IMR-90 (cell line): ENCODE results near the gene VSIR.

Experiments used
- CEBPB ChIP-seq: IDR thresholded peaks from 2 replicates; pipeline ENCODE4 v1.6.1; 2012; ENCODE audit warnings: low read depth, low read length, improper control_type of control experiment
- POLR2A ChIP-seq: IDR thresholded peaks from 2 replicates; pipeline ENCODE4 v1.6.1; 2012; ENCODE audit warnings: mild to moderate bottlenecking, low read depth, low read length
- RAD21 ChIP-seq: IDR thresholded peaks from 2 replicates; pipeline ENCODE4 v1.6.1; 2012; ENCODE audit warnings: low read length, improper control_type of control experiment
- RCOR1 ChIP-seq: IDR thresholded peaks from 2 replicates; pipeline ENCODE4 v1.6.1; 2012; ENCODE audit warnings: mild to moderate bottlenecking, low read length, improper control_type of control experiment; ENCODE audit not compliant: insufficient replicate concordance
- TF ChIP-seq, protein P1 (sequence below): conservative IDR thresholded peaks from 2 replicates; pipeline ENCODE4 v1.5.1; 2012; ENCODE audit warnings: mild to moderate bottlenecking, low read depth, low read length, improper control_type of control experiment
- TF ChIP-seq, protein P2 (sequence below): fragments of 150-350 bp; IDR thresholded peaks from 2 replicates; pipeline ENCODE4 v1.6.1; 2017; ENCODE audit warnings: mild to moderate bottlenecking, antibody characterized with exemption, low read length, low read depth

DNA sequence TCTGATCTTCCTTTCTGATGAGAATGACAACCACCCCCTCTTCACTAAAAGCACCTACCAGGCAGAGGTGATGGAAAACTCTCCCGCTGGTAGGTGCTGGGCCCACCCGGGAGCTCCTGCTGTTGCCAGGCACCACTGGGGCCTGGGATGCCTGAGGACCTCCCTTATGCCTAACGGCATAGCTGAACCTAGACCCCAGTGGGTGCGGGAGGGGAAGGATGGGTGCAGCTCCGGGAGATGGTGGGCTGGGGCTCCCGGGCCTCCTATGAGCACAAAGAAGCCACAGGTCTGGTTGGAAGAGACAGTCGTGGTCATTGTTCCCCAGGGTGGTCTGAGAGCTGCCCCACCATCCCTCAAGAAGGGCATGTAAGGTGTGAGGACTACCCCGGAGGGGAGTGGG lies 15.6 kb upstream of the VSIR start:
- TF ChIP-seq, protein P1, sequence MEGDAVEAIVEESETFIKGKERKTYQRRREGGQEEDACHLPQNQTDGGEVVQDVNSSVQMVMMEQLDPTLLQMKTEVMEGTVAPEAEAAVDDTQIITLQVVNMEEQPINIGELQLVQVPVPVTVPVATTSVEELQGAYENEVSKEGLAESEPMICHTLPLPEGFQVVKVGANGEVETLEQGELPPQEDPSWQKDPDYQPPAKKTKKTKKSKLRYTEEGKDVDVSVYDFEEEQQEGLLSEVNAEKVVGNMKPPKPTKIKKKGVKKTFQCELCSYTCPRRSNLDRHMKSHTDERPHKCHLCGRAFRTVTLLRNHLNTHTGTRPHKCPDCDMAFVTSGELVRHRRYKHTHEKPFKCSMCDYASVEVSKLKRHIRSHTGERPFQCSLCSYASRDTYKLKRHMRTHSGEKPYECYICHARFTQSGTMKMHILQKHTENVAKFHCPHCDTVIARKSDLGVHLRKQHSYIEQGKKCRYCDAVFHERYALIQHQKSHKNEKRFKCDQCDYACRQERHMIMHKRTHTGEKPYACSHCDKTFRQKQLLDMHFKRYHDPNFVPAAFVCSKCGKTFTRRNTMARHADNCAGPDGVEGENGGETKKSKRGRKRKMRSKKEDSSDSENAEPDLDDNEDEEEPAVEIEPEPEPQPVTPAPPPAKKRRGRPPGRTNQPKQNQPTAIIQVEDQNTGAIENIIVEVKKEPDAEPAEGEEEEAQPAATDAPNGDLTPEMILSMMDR: no peak
- TF ChIP-seq, protein P2, sequence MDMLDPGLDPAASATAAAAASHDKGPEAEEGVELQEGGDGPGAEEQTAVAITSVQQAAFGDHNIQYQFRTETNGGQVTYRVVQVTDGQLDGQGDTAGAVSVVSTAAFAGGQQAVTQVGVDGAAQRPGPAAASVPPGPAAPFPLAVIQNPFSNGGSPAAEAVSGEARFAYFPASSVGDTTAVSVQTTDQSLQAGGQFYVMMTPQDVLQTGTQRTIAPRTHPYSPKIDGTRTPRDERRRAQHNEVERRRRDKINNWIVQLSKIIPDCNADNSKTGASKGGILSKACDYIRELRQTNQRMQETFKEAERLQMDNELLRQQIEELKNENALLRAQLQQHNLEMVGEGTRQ: no peak
- TF ChIP-seq POLR2A: no peak
- no peak for TF ChIP-seq CEBPB
- TF ChIP-seq RCOR1: no peak
- TF ChIP-seq RAD21: no peak
